IMR-90 (cell line): ENCODE data around the gene LAMA2.

Experiments used
- BHLHE40 ChIP-seq: fragments of 150-350 bp; IDR thresholded peaks from 2 replicates; pipeline ENCODE4 v1.6.1; 2016; ENCODE audit warnings: mild to moderate bottlenecking, low read depth, low read length
- CEBPB ChIP-seq: IDR thresholded peaks from 2 replicates; pipeline ENCODE4 v1.6.1; 2012; ENCODE audit warnings: low read depth, low read length, improper control_type of control experiment
- CHD1 ChIP-seq: IDR thresholded peaks from 2 replicates; pipeline ENCODE4 v1.6.1; 2012; ENCODE audit warnings: low read depth, low read length, improper control_type of control experiment
- MAFK ChIP-seq: IDR thresholded peaks from 2 replicates; pipeline ENCODE4 v1.6.1; 2012; ENCODE audit warnings: low read depth, low read length, improper control_type of control experiment
- MAZ ChIP-seq: IDR thresholded peaks from 2 replicates; pipeline ENCODE4 v1.6.1; 2012; ENCODE audit warnings: low read depth, mild to moderate bottlenecking, low read length, improper control_type of control experiment, moderate library complexity, borderline replicate concordance
- MXI1 ChIP-seq: IDR thresholded peaks from 2 replicates; pipeline ENCODE4 v1.6.1; 2012; ENCODE audit warnings: low read depth, mild to moderate bottlenecking, low read length, moderate library complexity, borderline replicate concordance
- NFE2L2 ChIP-seq: fragments of 150-350 bp; IDR thresholded peaks from 2 replicates; pipeline ENCODE4 v1.6.1; 2016; ENCODE audit warnings: low read depth, mild to moderate bottlenecking, low read length
- POLR2A ChIP-seq: IDR thresholded peaks from 2 replicates; pipeline ENCODE4 v1.6.1; 2012; ENCODE audit warnings: mild to moderate bottlenecking, low read depth, low read length
- RAD21 ChIP-seq: IDR thresholded peaks from 2 replicates; pipeline ENCODE4 v1.6.1; 2012; ENCODE audit warnings: low read length, improper control_type of control experiment
- SMC3 ChIP-seq: fragments of 150-350 bp; IDR thresholded peaks from 2 replicates; pipeline ENCODE4 v1.6.1; 2016; ENCODE audit warnings: low read depth, mild to moderate bottlenecking, antibody characterized with exemption, low read length, moderate library complexity
- USF2 ChIP-seq: fragments of 150-350 bp; IDR thresholded peaks from 2 replicates; pipeline ENCODE4 v1.6.1; 2017; ENCODE audit warnings: mild to moderate bottlenecking, antibody characterized with exemption, low read length, low read depth
- TF ChIP-seq, protein P1 (sequence below): conservative IDR thresholded peaks from 2 replicates; pipeline ENCODE4 v1.5.1; 2012; ENCODE audit warnings: mild to moderate bottlenecking, low read depth, low read length, improper control_type of control experiment
- TF ChIP-seq, protein P2 (sequence below): fragments of 150-350 bp; IDR thresholded peaks from 2 replicates; pipeline ENCODE4 v1.6.1; 2016; ENCODE audit warnings: low read depth, mild to moderate bottlenecking, low read length, moderate library complexity, borderline replicate concordance

GRCh38 chr6:129368076-129368475 lies 485.1 kb downstream of the LAMA2 start:
- TF ChIP-seq, protein P1, sequence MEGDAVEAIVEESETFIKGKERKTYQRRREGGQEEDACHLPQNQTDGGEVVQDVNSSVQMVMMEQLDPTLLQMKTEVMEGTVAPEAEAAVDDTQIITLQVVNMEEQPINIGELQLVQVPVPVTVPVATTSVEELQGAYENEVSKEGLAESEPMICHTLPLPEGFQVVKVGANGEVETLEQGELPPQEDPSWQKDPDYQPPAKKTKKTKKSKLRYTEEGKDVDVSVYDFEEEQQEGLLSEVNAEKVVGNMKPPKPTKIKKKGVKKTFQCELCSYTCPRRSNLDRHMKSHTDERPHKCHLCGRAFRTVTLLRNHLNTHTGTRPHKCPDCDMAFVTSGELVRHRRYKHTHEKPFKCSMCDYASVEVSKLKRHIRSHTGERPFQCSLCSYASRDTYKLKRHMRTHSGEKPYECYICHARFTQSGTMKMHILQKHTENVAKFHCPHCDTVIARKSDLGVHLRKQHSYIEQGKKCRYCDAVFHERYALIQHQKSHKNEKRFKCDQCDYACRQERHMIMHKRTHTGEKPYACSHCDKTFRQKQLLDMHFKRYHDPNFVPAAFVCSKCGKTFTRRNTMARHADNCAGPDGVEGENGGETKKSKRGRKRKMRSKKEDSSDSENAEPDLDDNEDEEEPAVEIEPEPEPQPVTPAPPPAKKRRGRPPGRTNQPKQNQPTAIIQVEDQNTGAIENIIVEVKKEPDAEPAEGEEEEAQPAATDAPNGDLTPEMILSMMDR, result no peak
- TF ChIP-seq, protein P2, sequence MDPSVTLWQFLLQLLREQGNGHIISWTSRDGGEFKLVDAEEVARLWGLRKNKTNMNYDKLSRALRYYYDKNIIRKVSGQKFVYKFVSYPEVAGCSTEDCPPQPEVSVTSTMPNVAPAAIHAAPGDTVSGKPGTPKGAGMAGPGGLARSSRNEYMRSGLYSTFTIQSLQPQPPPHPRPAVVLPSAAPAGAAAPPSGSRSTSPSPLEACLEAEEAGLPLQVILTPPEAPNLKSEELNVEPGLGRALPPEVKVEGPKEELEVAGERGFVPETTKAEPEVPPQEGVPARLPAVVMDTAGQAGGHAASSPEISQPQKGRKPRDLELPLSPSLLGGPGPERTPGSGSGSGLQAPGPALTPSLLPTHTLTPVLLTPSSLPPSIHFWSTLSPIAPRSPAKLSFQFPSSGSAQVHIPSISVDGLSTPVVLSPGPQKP, result no peak
- TF ChIP-seq MAFK (no peak), NFE2L2 (no peak), RAD21 (no peak), POLR2A (no peak), MXI1 (no peak), SMC3 (no peak), USF2 (no peak), CEBPB (no peak), MAZ (no peak), BHLHE40 (no peak), CHD1 (no peak)
